GM19397 (cell line): ENCODE measurements around the gene PTPN13.

Experiments used
- ATAC-seq: cut with Tn5 transposase; IDR thresholded peaks from one replicate; pipeline ENCODE4 v1.9.1; 2021; ENCODE audit warnings: mild to moderate bottlenecking, moderate library complexity; ENCODE audit not compliant: unreplicated experiment

PTPN13 gene, protein sequence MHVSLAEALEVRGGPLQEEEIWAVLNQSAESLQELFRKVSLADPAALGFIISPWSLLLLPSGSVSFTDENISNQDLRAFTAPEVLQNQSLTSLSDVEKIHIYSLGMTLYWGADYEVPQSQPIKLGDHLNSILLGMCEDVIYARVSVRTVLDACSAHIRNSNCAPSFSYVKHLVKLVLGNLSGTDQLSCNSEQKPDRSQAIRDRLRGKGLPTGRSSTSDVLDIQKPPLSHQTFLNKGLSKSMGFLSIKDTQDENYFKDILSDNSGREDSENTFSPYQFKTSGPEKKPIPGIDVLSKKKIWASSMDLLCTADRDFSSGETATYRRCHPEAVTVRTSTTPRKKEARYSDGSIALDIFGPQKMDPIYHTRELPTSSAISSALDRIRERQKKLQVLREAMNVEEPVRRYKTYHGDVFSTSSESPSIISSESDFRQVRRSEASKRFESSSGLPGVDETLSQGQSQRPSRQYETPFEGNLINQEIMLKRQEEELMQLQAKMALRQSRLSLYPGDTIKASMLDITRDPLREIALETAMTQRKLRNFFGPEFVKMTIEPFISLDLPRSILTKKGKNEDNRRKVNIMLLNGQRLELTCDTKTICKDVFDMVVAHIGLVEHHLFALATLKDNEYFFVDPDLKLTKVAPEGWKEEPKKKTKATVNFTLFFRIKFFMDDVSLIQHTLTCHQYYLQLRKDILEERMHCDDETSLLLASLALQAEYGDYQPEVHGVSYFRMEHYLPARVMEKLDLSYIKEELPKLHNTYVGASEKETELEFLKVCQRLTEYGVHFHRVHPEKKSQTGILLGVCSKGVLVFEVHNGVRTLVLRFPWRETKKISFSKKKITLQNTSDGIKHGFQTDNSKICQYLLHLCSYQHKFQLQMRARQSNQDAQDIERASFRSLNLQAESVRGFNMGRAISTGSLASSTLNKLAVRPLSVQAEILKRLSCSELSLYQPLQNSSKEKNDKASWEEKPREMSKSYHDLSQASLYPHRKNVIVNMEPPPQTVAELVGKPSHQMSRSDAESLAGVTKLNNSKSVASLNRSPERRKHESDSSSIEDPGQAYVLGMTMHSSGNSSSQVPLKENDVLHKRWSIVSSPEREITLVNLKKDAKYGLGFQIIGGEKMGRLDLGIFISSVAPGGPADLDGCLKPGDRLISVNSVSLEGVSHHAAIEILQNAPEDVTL (N-terminal part only)

DNA sequence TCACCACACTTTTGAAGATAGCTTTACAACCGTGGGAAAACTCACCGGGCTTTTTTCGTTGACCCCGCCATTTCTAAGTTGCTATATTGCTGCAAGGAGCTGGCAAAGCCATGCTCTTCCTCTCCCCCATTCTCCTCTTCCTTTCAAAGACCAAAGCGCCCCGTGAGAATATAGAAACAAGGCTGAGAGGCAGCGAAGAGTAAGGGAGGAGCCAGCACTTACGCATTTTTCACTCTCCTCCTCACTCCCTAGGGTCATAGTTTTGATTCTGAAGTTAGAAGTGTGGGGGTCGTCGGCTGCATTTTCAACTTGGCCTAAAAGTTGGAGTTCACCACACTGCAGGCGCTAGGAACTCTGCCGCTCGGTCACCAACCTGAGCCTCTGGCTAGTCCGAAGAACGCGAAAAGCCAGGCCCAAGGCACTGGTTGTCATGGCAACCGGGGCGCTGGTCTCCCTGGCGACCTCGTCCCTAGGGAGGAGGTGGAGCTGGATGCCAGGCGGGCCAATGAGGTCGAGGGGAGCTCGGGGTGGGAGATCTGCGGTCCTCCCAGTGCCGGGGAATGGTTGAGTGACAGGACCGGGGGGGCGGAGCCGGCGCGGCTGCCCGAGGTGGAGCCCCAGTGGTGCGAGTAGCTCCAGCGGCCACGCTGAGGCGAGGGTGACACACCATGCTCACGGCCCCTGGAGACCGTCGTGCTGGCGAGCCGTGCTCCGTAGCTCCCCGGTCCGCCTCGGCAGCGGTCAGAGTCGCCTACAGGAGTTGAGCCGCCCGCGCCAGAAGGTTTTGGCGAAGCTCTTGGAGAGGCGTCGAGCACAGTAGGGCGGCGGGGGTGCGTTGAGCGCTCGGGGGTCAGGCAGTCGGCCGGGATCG lies at the start of gene PTPN13:
Gene PTPN13 (plus strand): TSS at position 628 of the 871 bp plus-strand sequence. CDS start 40,942 bp downstream, outside the sequence.
- peak; percentile 98 for ATAC-seq

DNA sequence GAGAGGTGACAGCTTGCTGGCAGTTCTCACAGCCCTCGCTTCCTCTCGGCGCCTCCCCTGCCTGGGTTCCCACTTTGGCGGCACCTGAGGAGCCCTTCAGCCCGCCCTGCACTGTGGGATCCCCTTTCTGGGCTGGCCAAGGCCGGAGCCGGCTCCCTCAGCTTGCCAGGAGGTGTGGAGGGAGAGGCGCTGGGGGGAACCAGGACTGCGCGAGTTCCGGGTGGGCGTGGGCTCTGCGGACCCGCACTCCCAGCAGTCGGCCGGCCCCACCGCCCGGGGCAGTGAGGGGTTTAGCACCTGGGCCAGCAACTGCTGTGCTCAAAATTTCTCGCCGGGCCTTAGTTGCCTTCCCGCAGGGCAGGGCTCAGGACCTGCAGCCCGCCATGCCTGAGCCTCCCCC lies 47.0 kb upstream of the PTPN13 start:
- ATAC-seq = no peak

DNA sequence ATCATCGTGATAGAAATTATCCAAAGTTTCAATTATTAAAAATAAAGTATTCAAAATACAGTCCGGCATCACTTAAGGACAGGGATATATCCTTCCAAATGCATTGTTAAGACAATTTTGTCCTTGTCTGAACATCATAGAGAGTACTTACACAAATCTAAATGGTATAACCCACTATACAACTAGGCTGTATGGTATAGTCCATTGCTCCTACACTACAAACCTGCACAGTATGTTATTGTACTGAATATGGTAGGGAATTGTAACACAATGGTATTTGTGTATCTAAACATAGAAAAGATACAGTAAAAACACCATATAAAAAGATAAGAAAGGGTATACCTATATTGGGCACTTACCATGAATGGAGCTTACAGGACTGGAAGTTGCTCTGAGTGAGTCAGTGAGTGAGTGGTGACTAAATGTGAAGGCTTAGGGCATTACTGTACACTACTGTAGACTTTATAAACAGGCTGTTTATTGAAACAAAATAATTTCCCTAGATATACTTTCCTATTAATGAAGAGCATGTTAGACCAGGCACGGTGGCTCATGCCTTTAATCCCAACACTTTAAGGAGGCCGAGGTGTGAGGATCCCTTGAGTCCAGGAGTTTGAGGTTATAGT lies 44.8 kb upstream of the PTPN13 start:
- ATAC-seq = no peak

DNA sequence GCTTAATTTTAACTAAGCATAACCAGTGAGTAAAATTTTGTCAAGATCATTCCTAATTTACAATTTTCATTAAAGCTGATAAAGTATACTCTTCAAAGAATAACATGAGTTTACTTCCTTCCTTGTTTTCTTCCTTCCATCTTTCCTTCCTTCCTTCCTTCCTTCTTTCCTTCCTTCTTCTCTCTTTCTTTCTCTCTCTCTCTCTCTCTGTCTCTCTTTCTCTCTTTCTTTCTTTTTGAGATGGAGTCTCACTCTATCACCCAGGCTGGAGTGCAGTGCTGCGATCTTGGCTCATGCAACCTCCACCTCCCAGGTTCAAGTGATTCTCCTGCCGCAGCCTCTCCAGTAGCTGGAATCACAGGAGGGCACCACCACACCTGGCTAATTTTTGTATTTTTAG lies 42.7 kb upstream of the PTPN13 start:
- no peak for ATAC-seq

DNA sequence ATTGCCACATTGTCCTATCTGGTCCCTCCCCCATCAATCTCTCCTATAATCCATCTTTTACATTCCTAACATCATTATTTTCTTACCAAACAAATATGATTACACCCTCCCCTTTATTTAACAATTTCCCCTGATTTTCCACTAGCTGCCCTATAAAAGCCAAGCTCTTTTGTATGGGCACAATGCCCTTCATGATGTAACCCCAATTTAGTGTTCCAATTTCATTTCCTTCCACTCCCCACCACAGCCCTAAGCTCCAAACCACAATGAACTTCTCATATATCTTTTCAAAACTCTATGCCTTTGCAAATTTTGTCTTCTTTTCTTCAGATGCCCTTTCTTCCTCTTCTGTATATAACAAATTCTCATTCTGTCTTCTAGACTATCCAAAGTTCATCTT lies 39.5 kb upstream of the PTPN13 start:
- no peak for ATAC-seq

DNA sequence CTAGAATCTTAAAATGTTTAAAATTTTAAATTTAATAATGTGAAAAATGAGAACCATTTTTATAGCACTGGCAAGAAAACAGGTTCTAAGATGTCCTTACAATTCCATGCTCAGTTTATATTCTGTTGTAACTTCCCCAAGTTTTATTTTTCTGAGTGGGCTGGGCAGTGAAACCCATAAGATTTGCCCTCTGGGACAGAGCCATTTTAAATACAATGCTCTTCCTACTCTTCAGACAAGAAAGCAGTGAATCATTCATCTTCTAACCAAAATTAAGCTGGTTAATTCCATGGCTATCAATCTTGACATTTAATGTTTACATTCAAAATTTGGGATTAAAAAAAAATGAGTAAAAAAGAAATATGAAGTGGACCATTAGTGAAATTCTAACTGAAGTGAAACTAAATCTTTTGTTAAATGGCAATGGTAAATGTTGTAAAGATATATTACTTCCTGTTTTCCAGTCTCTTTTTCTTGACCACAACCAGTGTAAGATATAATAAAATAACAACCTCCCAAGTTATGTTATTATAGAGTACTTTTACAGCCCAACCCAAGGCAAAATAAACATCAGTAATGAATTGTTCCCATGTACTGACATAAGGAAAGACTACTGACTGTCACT lies 37.2 kb upstream of the PTPN13 start:
- ATAC-seq = no peak

DNA sequence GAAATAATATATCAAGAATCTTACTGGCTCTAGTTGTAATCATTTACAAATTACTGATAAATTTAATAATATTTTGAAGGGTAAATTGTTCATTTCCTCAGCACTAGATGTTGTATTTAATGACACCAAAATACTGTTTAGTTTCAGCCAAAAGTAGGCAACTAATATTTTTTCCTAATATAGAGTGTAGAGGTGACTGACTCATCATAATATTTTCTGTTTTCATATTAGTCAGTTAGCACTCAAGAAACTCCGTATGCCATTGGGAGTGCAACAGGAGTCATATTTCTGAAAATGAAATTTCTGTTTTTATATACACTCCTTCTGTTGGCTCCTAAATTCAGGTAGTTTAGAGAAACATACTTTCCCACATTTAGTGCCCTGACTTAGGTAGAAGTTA lies 36.6 kb upstream of the PTPN13 start:
- no peak for ATAC-seq

DNA sequence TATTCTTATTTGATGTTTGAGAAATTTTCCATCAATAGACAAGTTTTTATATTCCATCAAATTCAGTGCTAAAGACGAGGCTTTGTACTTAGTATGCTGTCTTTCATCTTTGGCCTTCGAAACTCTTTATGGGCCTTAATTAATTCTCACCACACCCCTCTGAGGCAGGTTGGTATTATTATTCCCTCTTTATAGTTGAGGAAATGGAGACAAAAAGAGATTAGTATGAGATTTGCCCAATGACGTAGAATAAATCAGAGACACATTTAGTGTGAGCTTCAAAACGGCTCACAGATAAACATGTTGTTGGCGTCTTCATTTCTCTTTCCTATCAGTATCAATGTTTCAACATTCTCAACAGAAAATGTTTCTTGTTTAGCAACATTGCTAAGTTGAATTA lies 35.9 kb upstream of the PTPN13 start:
- no peak for ATAC-seq

DNA sequence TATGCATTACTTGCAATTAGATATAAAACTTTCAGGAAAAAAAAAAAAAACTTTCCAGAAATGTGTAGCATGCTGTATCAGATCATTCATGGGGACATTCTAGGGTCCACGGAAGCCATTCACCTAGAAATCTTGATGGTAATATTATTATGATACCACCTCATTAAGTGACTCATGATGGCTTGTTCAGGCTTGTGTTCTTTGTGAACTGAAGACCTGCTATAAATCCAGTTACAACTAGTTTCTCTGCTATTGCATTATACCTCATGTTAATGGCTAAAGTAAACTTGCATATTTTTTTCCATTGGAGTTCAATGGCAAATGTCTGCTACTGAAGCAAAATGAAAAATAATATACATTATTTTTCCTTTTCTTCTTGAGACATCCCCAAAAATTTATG lies 35.3 kb upstream of the PTPN13 start:
- ATAC-seq = no peak

DNA sequence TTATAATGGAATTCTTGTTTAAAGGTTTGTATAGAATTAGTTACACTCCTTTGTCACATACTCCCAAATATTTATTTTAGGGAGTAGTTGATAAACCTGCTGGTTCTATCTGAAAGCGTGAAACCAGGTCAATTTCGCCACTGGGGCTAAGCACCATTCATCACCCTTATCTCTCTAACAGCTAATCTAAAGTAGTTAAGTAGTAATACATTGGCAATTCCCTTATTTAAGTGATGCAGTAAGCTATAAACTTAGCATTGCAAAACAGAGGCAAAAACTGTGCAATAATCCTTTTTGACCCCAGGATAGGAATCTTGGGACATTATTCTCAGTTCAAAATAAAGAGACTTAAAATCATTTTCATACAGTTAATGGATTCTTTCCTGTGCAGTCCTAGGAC lies 33.7 kb upstream of the PTPN13 start:
- no peak for ATAC-seq

DNA sequence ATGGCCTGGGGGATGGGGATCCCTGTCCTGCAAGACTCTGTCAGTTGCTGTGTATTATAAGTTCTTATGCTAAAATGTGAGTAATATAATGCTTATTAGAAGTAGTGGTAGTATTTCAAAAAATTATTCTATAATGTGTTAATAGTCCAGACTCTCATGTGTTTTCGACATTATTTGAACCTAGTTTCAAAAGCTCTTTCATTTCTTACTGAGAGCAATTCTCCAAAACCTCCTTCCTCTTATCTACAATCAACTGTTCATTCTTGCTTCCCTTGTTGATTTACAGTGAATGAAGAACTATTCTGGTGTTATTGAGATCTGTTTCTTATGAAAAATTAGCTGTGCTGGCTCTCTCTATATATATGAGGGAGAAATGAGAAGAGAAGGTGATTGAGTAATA lies 32.9 kb upstream of the PTPN13 start:
- no peak for ATAC-seq

DNA sequence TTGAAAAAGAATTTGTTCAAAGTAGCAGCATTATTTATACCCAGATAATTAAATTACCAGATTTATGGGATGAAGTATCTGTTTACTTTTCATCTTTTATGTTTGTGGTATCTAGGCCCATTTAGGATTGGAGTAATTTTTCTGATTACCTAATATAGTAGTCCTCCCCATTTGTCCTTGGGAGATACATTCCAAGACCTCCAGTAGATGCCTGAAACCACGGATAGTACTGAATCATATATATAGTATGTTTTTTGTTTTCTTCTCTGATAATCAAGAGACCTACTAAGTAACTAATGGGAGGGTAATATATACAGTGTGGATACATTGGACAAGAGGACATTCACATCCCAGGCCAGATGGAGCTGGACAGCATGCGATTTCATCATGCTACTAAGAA lies 30.7 kb upstream of the PTPN13 start:
- ATAC-seq = no peak

DNA sequence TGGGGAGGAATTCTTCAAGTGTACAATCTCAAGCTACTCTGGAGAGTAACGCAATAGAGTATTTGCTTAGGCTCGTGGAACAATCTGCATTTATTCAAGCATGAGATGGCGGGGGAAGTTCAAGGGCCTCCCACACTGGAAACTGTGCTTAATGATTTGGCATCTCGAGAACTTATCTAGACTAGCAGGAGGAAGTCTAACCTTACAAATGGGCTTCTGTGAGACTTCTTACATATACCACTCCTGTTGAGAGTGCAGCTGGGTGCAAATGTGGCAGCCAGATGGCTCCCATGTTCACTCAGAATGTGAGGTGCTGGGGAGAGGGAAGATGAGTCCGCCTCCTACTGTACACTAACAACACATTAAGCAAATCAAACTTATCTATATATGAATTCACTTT lies 29.3 kb upstream of the PTPN13 start:
- ATAC-seq = no peak

DNA sequence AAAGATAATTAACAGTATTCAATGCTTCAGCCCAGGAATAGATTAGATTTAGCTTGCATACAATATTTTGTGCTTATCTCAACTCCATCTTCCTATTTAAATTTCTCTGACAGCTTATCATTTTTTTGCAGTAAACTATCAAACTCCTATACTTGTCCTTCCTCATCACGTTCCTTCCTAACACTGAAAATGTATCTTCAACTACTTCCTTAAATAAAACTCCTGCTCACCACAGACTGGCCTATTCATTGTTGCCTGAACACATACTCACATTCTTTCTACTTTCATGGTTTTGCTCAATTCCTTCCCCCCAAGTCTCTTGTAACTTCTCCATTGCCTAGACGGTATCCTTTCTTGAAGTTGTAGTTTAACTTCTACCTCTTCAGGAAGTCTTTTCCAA lies 28.5 kb upstream of the PTPN13 start:
- no peak for ATAC-seq

DNA sequence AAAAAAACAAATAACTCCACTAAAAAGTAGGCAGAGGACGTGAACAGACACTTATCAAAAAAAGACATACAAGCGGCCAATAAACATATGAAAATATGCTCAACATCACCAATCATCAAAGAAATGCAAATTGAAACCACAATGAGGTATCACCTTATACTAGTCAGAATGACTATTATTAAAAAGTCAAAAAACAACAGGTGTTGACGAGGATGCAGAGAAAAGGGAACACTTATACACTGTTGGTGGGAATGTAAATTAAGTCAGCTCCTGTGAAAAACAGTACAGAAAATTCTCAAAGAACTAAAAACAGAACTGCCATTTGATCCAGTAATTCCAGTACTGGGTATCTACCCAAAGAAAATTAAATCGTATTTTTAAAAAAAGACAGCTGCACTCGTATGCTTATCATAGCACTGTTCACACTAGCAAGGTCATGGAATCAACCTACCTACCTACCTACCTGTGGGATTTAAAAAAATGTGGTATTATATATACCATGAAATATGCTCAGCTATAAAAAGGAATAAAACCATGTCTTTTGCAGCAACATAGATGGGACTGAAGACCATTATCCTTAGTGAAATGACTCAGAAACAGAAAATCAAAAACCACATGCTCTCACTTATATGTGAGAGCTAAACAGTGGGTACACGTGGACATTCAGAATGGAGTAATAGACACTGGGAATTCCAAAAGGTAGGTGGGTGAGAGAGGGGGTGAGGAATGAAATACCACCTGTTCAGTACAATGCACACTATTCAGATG lies 24.8 kb upstream of the PTPN13 start:
- no peak for ATAC-seq

DNA sequence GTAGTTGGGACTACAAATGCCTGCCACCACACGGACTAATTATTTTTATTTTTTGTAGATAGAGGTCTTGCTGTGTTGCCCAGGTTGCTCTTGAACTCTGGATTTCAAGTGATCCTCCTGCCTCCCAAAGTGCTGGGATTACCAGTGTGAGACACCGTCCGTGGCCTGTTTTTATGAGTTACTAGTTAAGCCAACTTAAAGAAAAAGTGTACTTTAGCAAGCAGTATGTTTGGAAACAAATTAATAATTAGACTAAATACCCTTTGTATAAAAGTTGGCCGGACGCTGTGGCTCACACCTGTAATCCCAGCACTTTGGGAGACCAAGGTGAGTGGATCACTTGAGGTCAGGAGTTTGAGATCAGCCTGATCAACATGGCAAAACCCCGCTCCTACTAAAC lies 14.2 kb upstream of the PTPN13 start:
- ATAC-seq = no peak

DNA sequence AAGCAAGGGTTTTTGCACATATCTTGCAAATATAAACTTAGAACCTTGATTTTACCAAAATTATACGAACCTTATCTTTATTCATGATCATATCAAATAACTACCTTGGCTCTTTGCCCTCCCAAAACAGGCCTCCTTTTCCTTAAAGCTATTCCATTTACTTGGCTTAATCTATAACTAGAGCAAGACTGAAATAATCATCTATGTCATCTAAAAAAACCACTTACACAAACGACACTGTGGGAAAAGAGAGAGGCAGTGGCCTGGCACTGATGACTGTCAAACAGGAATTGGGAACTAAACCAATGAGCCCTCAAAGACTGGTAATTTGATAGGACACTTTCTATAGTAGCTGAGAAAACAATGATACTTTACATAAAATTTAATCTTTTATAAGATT lies 11.7 kb upstream of the PTPN13 start:
- no peak for ATAC-seq

DNA sequence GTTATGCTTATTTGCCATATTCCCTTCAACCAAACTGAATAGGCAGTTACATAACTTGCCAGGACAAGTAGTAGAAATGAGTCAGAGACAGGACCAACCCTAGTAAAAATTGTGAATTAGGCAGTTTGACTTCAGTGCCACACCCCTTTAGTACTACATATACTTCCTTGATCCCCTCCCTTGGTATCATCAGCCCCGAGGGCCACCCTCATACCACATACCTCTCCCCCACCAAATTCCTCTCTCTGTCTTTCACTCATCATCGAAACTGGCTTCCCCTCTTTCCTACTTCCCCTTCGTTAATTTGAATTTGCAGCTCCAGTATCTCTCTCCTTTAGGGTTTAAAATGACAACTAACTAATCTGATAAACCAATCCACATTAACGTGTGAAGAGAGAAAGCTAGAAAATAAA lies 7.9 kb upstream of the PTPN13 start:
- ATAC-seq = no peak
